IMR-90 (cell line): ENCODE data around the gene SAG. TPM values are rescaled to one million over a fixed set of nuclear protein-coding genes. Genes with fewer than 3 reads are reported as not detected.

Source experiments
- ATAC-seq: fragments of 200-7000 bp; cut with Tn5 transposase; 2 replicates; pipeline ENCODE4 v1.9.1; 2020; ENCODE audit warnings: low read depth, mild to moderate bottlenecking, moderate library complexity
- BruUV-seq: library from RNA; stranded (reverse); fragments of 400-500 nt; replicated peaks from 2 replicates; lab custom pipeline; 2021; lab: Mats Ljungman, UMichigan
- CTCF ChIA-PET: fragments of 300-600 bp; formaldehyde crosslinking; extraction: SDS; loops from one replicate; lab custom pipeline; 2021; ENCODE audit warnings: antibody characterized with exemption; lab: Yijun Ruan, JAX
- POLR2A ChIA-PET: fragments of 300-600 bp; sonication (Branson Sonifier 250); formaldehyde crosslinking; loops from one replicate; lab custom pipeline; 2022; ENCODE audit warnings: antibody characterized with exemption; ENCODE audit not compliant: unreplicated experiment; lab: Charles Lee
- DNase-seq: peaks from one replicate; pipeline ENCODE4 v3.0.0; 2013
- H2AFZ ChIP-seq: replicated peaks from 2 replicates; pipeline ENCODE3; 2013; ENCODE audit warnings: low read length, mild to moderate bottlenecking; ENCODE audit not compliant: poor library complexity
- H2AK5ac ChIP-seq: 2 replicates; pipeline ENCODE4 v1.6.1; 2013; ENCODE audit warnings: low read depth, low read length, inconsistent platforms
- H2AK9ac ChIP-seq: replicated peaks from 2 replicates; pipeline ENCODE3; 2013; ENCODE audit warnings: mild to moderate bottlenecking, low read depth, low read length, moderate library complexity; ENCODE audit not compliant: poor library complexity
- H2BK120ac ChIP-seq: 2 replicates; pipeline ENCODE4 v1.6.1; 2013; ENCODE audit warnings: low read depth, low read length, inconsistent platforms
- H2BK15ac ChIP-seq: 3 replicates; pipeline ENCODE4 v1.6.1; 2013; ENCODE audit warnings: low read depth, low read length, inconsistent platforms
- H2BK20ac ChIP-seq: 2 replicates; pipeline ENCODE4 v1.6.1; 2013; ENCODE audit warnings: low read depth, mild to moderate bottlenecking, inconsistent platforms, low read length, moderate library complexity
- H2BK5ac ChIP-seq: 2 replicates; pipeline ENCODE4 v1.6.1; 2013; ENCODE audit warnings: mild to moderate bottlenecking, low read depth, low read length, inconsistent platforms; ENCODE audit not compliant: poor library complexity, severe bottlenecking
- H3K14ac ChIP-seq: replicated peaks from 2 replicates; pipeline ENCODE4 v1.6.1; 2013; ENCODE audit warnings: low read depth, low read length, inconsistent platforms
- H3K18ac ChIP-seq: 2 replicates; pipeline ENCODE4 v1.6.1; 2013; ENCODE audit warnings: low read depth, low read length, control low read depth
- H3K23ac ChIP-seq: 2 replicates; pipeline ENCODE4 v1.6.1; 2013; ENCODE audit warnings: low read depth, low read length, inconsistent platforms
- H3K27ac ChIP-seq: 2 replicates; pipeline ENCODE4 v1.5.1; 2013; ENCODE audit warnings: mild to moderate bottlenecking, control low read depth, low read length; ENCODE audit not compliant: insufficient read depth
- H3K27me3 ChIP-seq: 2 replicates; pipeline ENCODE4 v1.6.1; 2013; ENCODE audit warnings: low read length; ENCODE audit not compliant: control insufficient read depth, insufficient read depth
- H3K36me3 ChIP-seq: 2 replicates; pipeline ENCODE4 v1.6.1; 2013; ENCODE audit warnings: low read length, mixed read lengths; ENCODE audit not compliant: control insufficient read depth, insufficient read depth
- H3K4ac ChIP-seq: 2 replicates; pipeline ENCODE4 v1.6.1; 2013; ENCODE audit warnings: low read depth, low read length, inconsistent platforms
- H3K4me1 ChIP-seq: 2 replicates; pipeline ENCODE4 v1.6.1; 2013; ENCODE audit warnings: low read length, mixed read lengths; ENCODE audit not compliant: control insufficient read depth, insufficient read depth
- H3K4me2 ChIP-seq: 2 replicates; pipeline ENCODE4 v1.6.1; 2013; ENCODE audit warnings: low read depth, mild to moderate bottlenecking, control low read depth, low read length, moderate library complexity
- H3K4me3 ChIP-seq: 2 replicates; pipeline ENCODE4 v1.5.1; 2013; ENCODE audit warnings: low read depth, mild to moderate bottlenecking, control low read depth, low read length, moderate library complexity; ENCODE audit not compliant: insufficient read depth
- H3K56ac ChIP-seq: 2 replicates; pipeline ENCODE4 v1.6.1; 2013; ENCODE audit warnings: low read length, inconsistent platforms; ENCODE audit not compliant: insufficient read depth; ENCODE audit errors: extremely low read depth
- H3K79me1 ChIP-seq, 2 experiments: 2 replicates each; pipeline ENCODE4 v1.6.1; 2013; ENCODE audit warnings: low read length in 2 of 2, inconsistent platforms in 1 of 2, low read depth in 1 of 2
- H3K9ac ChIP-seq: 2 replicates; pipeline ENCODE4 v1.6.1; 2013; ENCODE audit warnings: low read depth, low read length, control low read depth
- H3K9me1 ChIP-seq: 2 replicates; pipeline ENCODE4 v1.6.1; 2013; ENCODE audit warnings: low read length, inconsistent platforms; ENCODE audit not compliant: insufficient read depth
- H3K9me3 ChIP-seq: 2 replicates; pipeline ENCODE4 v1.6.1; 2013; ENCODE audit warnings: low read length; ENCODE audit not compliant: control insufficient read depth, insufficient read depth
- H4K20me1 ChIP-seq: 2 replicates; pipeline ENCODE4 v1.6.1; 2013; ENCODE audit warnings: low read length, inconsistent platforms; ENCODE audit not compliant: insufficient read depth
- H4K5ac ChIP-seq: 2 replicates; pipeline ENCODE4 v1.6.1; 2013; ENCODE audit warnings: mild to moderate bottlenecking, low read depth, low read length, control low read depth
- H4K8ac ChIP-seq, 2 experiments: 2 replicates each; pipeline ENCODE4 v1.6.1; 2013; ENCODE audit warnings: low read depth in 2 of 2, low read length in 2 of 2, control low read depth in 1 of 2, inconsistent platforms in 1 of 2
- H4K91ac ChIP-seq: 2 replicates; pipeline ENCODE4 v1.6.1; 2013; ENCODE audit warnings: low read depth, low read length, inconsistent platforms; ENCODE audit not compliant: insufficient read depth
- BHLHE40 ChIP-seq: fragments of 150-350 bp; IDR thresholded peaks from 2 replicates; pipeline ENCODE4 v1.6.1; 2016; ENCODE audit warnings: mild to moderate bottlenecking, low read depth, low read length
- MAFK ChIP-seq: IDR thresholded peaks from 2 replicates; pipeline ENCODE4 v1.6.1; 2012; ENCODE audit warnings: low read depth, low read length, improper control_type of control experiment
- NFE2L2 ChIP-seq: fragments of 150-350 bp; IDR thresholded peaks from 2 replicates; pipeline ENCODE4 v1.6.1; 2016; ENCODE audit warnings: low read depth, mild to moderate bottlenecking, low read length
- POLR2A ChIP-seq: IDR thresholded peaks from 2 replicates; pipeline ENCODE4 v1.6.1; 2012; ENCODE audit warnings: mild to moderate bottlenecking, low read depth, low read length
- SMC3 ChIP-seq: fragments of 150-350 bp; IDR thresholded peaks from 2 replicates; pipeline ENCODE4 v1.6.1; 2016; ENCODE audit warnings: low read depth, mild to moderate bottlenecking, antibody characterized with exemption, low read length, moderate library complexity
- USF2 ChIP-seq: fragments of 150-350 bp; IDR thresholded peaks from 2 replicates; pipeline ENCODE4 v1.6.1; 2017; ENCODE audit warnings: mild to moderate bottlenecking, antibody characterized with exemption, low read length, low read depth
- WGBS, 2 experiments: methylation state at CpG; one replicate each; pipeline versions ENCODE4 v1.1.5 to v1.1.7; 2013; ENCODE audit warnings: missing lambda C conversion rate in 2 of 2; ENCODE audit not compliant: insufficient read length in 1 of 2; ENCODE audit errors: extremely low coverage in 2 of 2; 5-methylcytosine and 5-hydroxymethylcytosine counted together
- dilution Hi-C: fragments of 300-500 bp; cut with HindIII; formaldehyde crosslinking; loops from one replicate; pipeline ENCODE4 v1.14.3; 2018; ENCODE audit warnings: low sequenced_read_pairs; ENCODE audit not compliant: unreplicated experiment
- in situ Hi-C: fragments of 300-500 bp; cut with MboI; formaldehyde crosslinking; loops from 3 replicates; pipeline ENCODE4 v1.14.3; 2019; ENCODE audit warnings: low sequenced_read_pairs, inconsistent platforms, mixed read lengths
- intact Hi-C: fragments of 100-400 bp; cut with micrococcal nuclease; formaldehyde crosslinking; loops from 2 replicates; pipeline ENCODE4 v1.10.0; 2022
- polyA plus RNA-seq, 3 experiments: library from polyadenylated mRNA; depleted of rRNA; stranded (reverse); fragments of >200 nt; gene quantifications; 2 replicates each; pipeline ENCODE4 v1.2.3, GENCODE V29; 2012; ENCODE audit warnings: low replicate concordance in 1 of 3
- total RNA-seq: library from RNA; depleted of rRNA; stranded (reverse); fragments of >200 nt; gene quantifications from 2 replicates; pipeline ENCODE4 v1.2.3, GENCODE V29; 2012

SAG gene
- total and polyA plus RNA-seq, 2 of the 4 experiments (the other 2 are of a cell fraction), result not detected

GRCh38 chr2:233328922-233329321 is 21.3 kb downstream of the SAG start:
- H3K27me3 ChIP-seq, result peaks cover 16% of the 10 kb centered on the region
- no peaks in the 10 kb centered on the region for H4K20me1 ChIP-seq
- in situ Hi-C loops, result no loop called here
- H3K4me2 ChIP-seq, result no peak overlapping the region
- H3K9ac ChIP-seq, result no peak overlapping the region
- no peak overlapping the region for H3K27ac ChIP-seq
- H2BK20ac ChIP-seq, result no peak overlapping the region
- no TSS peak for BruUV-seq
- H2BK15ac ChIP-seq, result no peak overlapping the region
- H3K18ac ChIP-seq, result no peak overlapping the region
- no peaks in the 10 kb centered on the region for H3K79me1 ChIP-seq
- POLR2A ChIA-PET, result no interaction called here
- H3K4me3 ChIP-seq, result no peak overlapping the region
- no peak overlapping the region for H2BK5ac ChIP-seq
- TF ChIP-seq POLR2A (no peak), MAFK (no peak), SMC3 (no peak), USF2 (no peak), NFE2L2 (no peak), BHLHE40 (no peak)
- DNase-seq (no peak), ATAC-seq (no peak)
- no CpG with 5 or more reads among the region's 4 CpGs for WGBS, 2 experiments
- no peak overlapping the region for H3K56ac ChIP-seq
- intact Hi-C loops, result no loop called here
- no peaks in the 10 kb centered on the region for H3K9me1 ChIP-seq
- H3K14ac ChIP-seq, result no peak overlapping the region
- H3K9me3 ChIP-seq, result no peaks in the 10 kb centered on the region
- H3K23ac ChIP-seq, result no peak overlapping the region
- no peaks in the 10 kb centered on the region for H3K4me1 ChIP-seq
- CTCF ChIA-PET, result no interaction called here
- H2AFZ ChIP-seq, result no peak overlapping the region
- no peak overlapping the region for H3K4ac ChIP-seq
- H4K5ac ChIP-seq, result no peak overlapping the region
- H2AK5ac ChIP-seq, result no peak overlapping the region
- no peaks in the 10 kb centered on the region for H3K36me3 ChIP-seq
- dilution Hi-C loops, result no loop called here
- no peak overlapping the region for H2AK9ac ChIP-seq
- H4K8ac ChIP-seq, result no peak overlapping the region
- H2BK120ac ChIP-seq, result no peak overlapping the region
- no peak overlapping the region for H4K91ac ChIP-seq
